AG10803 (cell line): ENCODE results near the gene NIPBL.

Experiments used
- DNase-seq: peaks from one replicate; pipeline ENCODE4 v3.0.0; 2010; ENCODE audit warnings: low read depth
- H3K4me3 ChIP-seq: 2 replicates; pipeline ENCODE4 v1.5.1; 2011; ENCODE audit warnings: mild to moderate bottlenecking, low read length, control low read depth
- TF ChIP-seq, protein P1 (sequence below): conservative IDR thresholded peaks from 2 replicates; pipeline ENCODE4 v1.5.1; 2011; ENCODE audit warnings: mild to moderate bottlenecking, low read length, control low read depth, inconsistent platforms

Gene NIPBL

DNA sequence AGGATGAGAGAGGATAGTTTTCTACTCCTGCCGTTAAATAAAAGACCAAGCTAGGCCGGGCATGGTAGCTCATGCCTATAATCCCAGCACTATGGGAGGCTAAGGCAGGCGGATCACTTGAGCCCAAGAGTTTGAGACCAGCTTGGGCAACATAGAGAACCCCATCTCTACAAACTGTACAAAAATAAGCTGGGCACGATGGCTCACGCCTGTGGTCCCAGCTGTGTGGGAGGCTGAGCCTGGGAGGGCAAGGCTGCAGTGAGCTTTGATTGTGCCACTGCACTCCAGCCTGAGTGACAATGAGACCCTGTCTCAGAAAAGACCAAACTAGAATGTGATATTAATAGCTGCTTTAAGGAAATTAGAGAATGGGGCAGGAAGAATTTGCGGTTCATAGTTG, 158.4 kb downstream of the NIPBL start:
- no peak overlapping the region for H3K4me3 ChIP-seq
- DNase-seq, result no peak
- TF ChIP-seq, protein P1, sequence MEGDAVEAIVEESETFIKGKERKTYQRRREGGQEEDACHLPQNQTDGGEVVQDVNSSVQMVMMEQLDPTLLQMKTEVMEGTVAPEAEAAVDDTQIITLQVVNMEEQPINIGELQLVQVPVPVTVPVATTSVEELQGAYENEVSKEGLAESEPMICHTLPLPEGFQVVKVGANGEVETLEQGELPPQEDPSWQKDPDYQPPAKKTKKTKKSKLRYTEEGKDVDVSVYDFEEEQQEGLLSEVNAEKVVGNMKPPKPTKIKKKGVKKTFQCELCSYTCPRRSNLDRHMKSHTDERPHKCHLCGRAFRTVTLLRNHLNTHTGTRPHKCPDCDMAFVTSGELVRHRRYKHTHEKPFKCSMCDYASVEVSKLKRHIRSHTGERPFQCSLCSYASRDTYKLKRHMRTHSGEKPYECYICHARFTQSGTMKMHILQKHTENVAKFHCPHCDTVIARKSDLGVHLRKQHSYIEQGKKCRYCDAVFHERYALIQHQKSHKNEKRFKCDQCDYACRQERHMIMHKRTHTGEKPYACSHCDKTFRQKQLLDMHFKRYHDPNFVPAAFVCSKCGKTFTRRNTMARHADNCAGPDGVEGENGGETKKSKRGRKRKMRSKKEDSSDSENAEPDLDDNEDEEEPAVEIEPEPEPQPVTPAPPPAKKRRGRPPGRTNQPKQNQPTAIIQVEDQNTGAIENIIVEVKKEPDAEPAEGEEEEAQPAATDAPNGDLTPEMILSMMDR, result no peak

- H3K4me3 ChIP-seq, result no peak overlapping the region
- TF ChIP-seq, protein P1, result no peak
- DNase-seq, result no peak
These were observed 161.3 kb downstream of the NIPBL start for GRCh38 chr5:37037840-37038239.

DNA sequence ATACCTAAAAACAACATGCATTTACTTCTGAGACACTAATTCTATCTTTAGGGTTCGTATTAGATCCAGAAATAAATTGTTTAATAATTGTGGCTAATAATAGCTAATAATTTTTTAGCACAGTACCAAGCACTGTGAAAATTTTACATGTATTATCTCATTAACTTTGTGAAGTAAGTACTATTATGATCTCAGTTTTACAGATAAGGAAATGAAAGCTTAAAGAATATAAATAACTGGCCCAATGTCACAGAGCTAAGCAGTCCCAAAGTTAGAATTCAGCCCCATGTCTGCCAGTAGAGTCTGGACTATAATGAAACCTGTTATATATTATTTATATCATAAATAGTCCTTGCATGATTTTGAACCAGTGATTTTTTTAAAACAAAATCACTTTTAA, 163.3 kb downstream of the NIPBL start:
- no peak for DNase-seq
- TF ChIP-seq, protein P1, result no peak
- H3K4me3 ChIP-seq, result no peak overlapping the region

DNA sequence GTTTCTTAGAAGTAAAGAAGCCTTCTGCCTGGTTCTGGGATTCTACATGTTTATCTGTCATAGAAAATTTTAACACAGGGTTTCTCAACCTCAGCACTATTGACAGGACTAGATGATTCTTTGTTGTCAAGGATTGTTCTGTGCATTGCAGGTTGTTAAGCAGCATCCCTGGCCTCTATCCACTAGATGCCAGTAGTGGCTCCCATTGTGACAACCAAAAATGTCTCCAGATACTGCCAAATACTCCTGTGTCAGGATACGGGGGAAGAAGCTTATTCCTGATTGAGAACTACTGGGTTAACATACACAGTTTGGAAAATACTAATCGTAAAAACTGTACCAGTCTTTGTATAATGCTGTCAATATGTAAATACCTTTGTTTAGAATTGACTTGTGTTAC, 167.1 kb downstream of the NIPBL start:
- TF ChIP-seq, protein P1, result no peak
- no peak for DNase-seq
- H3K4me3 ChIP-seq, result no peak overlapping the region

DNA sequence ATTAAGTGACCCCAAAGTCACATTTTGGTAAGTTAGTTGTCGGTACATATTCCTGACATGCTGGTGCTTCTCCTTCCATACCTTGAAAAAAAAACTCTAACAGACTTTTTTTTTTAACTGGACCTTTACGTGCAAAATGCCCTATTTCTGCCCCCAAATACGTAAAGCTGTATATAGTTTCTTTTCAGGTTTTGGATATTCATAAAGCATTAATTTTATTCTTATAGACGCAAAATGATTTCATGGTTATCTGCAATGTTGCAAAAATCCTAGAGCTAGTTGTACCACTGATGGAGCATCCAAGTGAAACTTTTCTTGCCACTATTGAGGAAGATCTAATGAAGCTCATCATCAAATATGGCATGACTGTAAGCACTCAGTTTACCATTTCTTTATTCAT, 167.6 kb downstream of the NIPBL start:
- TF ChIP-seq, protein P1, result no peak
- DNase-seq, result no peak
- H3K4me3 ChIP-seq, result no peak overlapping the region

DNA sequence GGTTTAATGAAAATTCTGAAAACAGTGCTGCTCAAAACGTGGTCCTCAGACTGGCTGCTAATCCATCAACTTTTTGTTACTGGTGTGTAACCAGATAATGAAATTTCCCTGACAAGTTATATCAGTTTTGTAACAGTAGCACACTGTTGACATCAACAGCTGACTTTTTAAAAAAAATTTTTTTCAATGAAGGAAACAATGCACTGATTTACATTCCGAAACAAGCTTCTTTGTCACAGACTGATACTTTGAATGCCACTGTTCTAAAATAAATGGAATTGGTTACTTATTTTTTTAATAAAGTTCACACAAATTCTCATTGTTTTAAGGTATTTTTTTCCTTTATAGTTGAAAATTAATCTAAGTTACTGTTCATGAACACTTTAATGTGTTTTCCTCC, 169.1 kb downstream of the NIPBL start:
- TF ChIP-seq, protein P1, result no peak
- no peak overlapping the region for H3K4me3 ChIP-seq
- no peak for DNase-seq

GRCh38 chr5:37047947-37048346, 171.4 kb downstream of the NIPBL start:
- TF ChIP-seq, protein P1, result no peak
- DNase-seq, result no peak
- no peak overlapping the region for H3K4me3 ChIP-seq
